ENCODE measurements around the gene SLC8B1.
A peak's percentile ranks its signal among the peaks of the same experiment; 100 is the strongest.

The SLC8B1 gene

GRCh38 chr12:113318900-113319628 is 15.8 kb downstream of the SLC8B1 start:
- DNase-seq (ENCODE audit: low spot score) = no peak

- DNase-seq (ENCODE audit: low spot score) = no peak
Measured at GRCh38 chr12:113318046-113318656, 16.8 kb downstream of the SLC8B1 start.

- no peak for DNase-seq (ENCODE audit: low spot score)
Measured at GRCh38 chr12:113317122-113317521, 17.8 kb downstream of the SLC8B1 start.

- DNase-seq (ENCODE audit: low spot score) = no peak
Measured at GRCh38 chr12:113316155-113316554, 18.8 kb downstream of the SLC8B1 start.

GRCh38 chr12:113315358-113315757 is 19.6 kb downstream of the SLC8B1 start:
- DNase-seq (ENCODE audit: low spot score) = no peak

- DNase-seq (ENCODE audit: low spot score) = no peak
Measured at GRCh38 chr12:113314121-113314529, 20.8 kb downstream of the SLC8B1 start.

- no peak for DNase-seq (ENCODE audit: low spot score)
Measured at GRCh38 chr12:113310489-113310888, 24.4 kb downstream of the SLC8B1 start.

GRCh38 chr12:113306382-113306781 is 28.5 kb downstream of the SLC8B1 start:
- no peak for DNase-seq (ENCODE audit: low spot score)

- no peak for DNase-seq (ENCODE audit: low spot score)
Measured at GRCh38 chr12:113305281-113305856, 29.5 kb downstream of the SLC8B1 start.

GRCh38 chr12:113302886-113303640 is 31.8 kb downstream of the SLC8B1 start:
- peak; percentile 36 for DNase-seq (ENCODE audit: low spot score)

- no peak for DNase-seq (ENCODE audit: low spot score)
Measured at GRCh38 chr12:113302466-113302865, 32.4 kb downstream of the SLC8B1 start.

GRCh38 chr12:113301811-113302210 is 33.1 kb downstream of the SLC8B1 start:
- DNase-seq (ENCODE audit: low spot score) = no peak

- no peak for DNase-seq (ENCODE audit: low spot score)
Measured at GRCh38 chr12:113299619-113300237, 35.2 kb downstream of the SLC8B1 start.

GRCh38 chr12:113298861-113299545 is 35.9 kb downstream of the SLC8B1 start:
- DNase-seq (ENCODE audit: low spot score) = peak; percentile 38

- no peak for DNase-seq (ENCODE audit: low spot score)
Measured at GRCh38 chr12:113298472-113298817, 36.5 kb downstream of the SLC8B1 start.

- no peak for DNase-seq (ENCODE audit: low spot score)
Measured at GRCh38 chr12:113297621-113298471, 37.1 kb downstream of the SLC8B1 start.

GRCh38 chr12:113297214-113297587 is 37.7 kb downstream of the SLC8B1 start:
- DNase-seq (ENCODE audit: low spot score) = no peak

GRCh38 chr12:113296557-113297213 is 38.2 kb downstream of the SLC8B1 start:
- no peak for DNase-seq (ENCODE audit: low spot score)

- DNase-seq (ENCODE audit: low spot score) = no peak
Measured at GRCh38 chr12:113295886-113296556, 38.9 kb downstream of the SLC8B1 start.

GRCh38 chr12:113293100-113293499 is 41.8 kb downstream of the SLC8B1 start:
- no peak for DNase-seq (ENCODE audit: low spot score)

Data from germinal center (tissue), 1 donor.